Activated CD4-positive, alpha-beta T cell treated with anti-CD3 and anti-CD28 coated beads, Interleukin-2, Interleukin-6, amounts not matched to agents 100 ng/mL and 50 ng/mL, durations not matched to agents 16 hours and 8 hours (primary cell): ENCODE measurements around the gene COX14.
A peak's percentile ranks its signal among the peaks of the same experiment; 100 is the strongest.
"Not testable (repeated sequence)": the region's sequence is repeated elsewhere in the genome, so short reads cannot be mapped to it uniquely, and the experiment has no call there.

Source experiments
- DNase-seq: peaks from one replicate; pipeline ENCODE4 v3.0.0-alpha.2; 2020

The COX14 gene

DNA sequence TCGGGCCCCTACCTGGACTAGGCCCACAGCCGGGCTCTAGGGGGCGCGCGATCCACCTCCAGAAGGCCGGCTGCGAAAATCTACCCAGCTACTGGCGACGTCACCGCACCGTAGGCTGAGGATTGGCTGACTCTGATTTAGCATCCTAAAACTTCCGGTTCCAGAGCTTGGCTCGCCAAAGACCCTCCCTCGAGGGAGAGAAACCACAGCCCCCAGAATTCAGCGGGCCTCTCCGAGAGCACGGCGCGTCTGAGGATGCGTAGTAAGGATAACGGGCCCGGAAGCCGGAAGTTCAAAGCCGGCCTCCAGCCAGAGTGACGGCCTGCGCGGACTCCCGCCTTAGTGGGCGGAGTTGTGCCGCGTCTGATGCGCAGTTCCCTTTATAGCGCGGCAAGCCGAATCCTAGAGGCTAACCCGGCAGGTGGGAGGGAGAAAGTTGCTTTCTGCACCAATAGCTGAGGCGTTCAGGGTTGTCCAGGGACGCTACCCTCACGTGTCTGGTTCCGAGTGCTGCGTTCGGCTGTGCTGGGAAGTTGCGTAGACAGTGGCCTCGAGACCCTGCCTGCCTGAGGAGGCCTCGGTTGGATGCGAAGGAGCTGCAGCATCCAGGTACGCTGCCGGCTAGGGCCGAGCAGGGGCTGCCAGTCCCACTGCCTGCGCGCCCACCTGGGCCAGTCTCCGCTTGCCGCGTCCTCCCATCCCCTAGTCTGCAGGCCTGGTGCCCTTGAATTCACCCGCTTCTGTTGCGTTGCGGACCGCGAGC lies at the start of gene COX14:
Gene COX14 (plus strand): TSS at position 544 of the 763 bp plus-strand sequence. CDS start 7,808 bp downstream, outside the sequence.
- DNase-seq: peak; percentile 99

DNA sequence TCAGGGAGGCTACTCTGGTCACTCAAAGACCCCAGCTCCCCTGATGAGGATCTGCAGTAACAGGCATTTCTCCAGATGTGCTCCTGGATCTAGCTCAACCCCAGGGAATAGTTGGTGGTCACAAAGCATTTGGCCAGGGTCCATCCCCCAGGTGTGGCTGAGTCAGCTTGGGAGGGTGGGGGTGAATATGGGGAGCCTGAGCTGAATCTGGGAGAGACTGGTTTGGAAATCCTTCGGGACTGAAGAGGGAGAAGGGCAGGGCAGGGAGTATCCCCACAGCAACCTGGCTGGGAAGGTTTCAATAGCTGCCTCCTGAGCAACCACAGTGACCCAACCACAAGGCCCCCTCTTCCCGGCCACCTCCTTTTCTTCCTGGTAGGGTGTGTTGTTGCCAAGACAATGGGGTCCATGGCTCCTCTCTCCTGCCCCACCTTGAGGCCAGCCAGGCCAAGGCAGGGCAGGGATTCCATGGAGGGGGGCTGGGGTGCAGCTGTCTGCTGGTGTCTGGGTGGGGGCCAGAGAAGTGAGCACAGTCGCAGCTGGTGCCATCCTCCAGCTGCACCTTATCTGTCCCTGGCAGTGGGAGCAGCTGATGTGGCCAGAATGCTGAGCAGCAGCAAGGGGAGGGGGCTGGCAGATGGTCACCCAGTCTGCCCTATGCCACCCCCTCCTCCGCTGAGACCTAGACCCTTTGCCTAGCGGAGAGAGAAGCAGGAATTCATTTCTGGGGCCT lies 49.1 kb upstream of the COX14 start:
- DNase-seq: no peak

DNA sequence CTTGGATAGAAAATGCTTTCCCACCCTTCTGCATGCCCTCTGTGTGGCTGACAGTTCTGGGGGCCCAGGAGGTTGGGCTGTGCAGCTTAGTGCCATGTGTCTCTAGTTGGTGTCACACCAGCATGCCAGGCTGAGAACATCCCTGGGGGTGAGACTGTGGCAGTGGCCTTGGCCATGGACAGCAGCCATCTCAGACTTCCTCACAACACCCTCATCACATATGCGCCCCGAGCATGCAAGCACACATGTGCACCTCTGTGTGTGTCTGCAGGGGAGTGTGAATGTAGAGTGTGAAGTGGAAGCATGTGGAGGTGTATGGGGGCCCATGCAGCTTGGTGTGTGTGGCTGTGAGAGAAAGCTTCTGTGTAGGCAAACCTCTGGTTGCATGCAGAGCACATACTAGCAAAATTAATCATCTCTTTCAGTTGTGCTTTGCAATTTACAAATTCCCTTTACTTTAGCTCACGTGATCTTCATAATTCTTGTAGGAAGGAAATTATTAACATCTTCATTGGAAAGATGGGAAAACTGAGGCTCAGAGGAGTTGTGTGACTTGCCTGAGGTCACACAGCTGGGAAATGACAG lies 46.2 kb upstream of the COX14 start:
- no peak for DNase-seq

DNA sequence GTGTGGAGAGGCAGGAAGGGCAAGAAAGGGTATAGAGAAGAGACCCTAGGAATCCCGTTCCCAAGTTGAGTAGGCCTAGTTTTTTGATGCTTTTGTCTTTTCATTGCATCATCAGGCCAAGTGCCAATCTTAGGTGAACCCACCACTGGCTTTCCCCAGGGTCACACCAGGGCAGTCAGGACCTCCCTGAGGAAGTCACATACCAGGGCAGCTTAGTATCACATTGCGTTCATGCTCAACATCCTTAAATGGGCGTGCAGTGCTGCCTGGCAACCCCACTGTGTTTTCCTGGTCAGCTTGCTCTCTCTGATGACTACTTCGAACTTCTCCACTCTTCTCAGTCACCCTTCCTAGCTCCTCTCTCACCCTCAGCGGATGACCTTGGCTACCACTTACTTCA lies 45.6 kb upstream of the COX14 start:
- DNase-seq: no peak

DNA sequence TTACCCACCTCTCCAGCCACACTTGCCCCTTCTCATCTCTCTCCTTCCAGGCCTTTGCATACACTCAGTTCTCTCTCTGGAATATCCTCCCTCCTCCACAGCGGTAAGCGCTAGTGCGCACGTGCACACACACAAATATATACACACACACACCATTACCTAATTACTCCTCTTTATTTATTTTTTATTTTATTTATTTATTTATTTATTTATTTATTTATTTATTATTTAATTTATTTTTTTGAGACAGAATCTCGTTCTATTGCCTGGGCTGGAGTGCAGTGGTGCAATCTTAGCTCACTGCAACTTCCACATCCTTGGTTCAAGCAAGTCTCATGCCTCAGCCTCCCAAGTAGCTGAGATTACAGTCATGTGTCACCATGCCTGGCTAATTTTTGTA lies 43.0 kb upstream of the COX14 start:
- no peak for DNase-seq

DNA sequence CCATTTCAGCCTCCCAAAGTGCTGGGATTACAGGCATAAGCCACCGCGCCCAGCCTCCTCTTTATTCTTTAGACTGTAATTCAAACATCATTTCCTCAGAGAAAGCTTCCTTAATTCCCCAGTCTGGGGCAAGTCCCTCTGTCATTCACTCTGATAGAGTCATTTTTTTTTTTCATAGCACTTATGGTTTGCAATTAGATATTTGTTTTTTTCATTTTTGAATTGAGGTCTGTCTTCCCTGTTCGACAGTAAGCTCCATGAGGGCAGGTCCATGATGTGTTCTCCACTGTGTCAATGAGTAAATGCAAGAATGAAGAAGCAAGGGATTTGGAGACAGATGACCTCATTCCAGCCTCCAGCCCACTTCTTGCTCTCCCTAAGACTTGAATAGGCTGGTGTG lies 42.5 kb upstream of the COX14 start:
- DNase-seq: no peak

DNA sequence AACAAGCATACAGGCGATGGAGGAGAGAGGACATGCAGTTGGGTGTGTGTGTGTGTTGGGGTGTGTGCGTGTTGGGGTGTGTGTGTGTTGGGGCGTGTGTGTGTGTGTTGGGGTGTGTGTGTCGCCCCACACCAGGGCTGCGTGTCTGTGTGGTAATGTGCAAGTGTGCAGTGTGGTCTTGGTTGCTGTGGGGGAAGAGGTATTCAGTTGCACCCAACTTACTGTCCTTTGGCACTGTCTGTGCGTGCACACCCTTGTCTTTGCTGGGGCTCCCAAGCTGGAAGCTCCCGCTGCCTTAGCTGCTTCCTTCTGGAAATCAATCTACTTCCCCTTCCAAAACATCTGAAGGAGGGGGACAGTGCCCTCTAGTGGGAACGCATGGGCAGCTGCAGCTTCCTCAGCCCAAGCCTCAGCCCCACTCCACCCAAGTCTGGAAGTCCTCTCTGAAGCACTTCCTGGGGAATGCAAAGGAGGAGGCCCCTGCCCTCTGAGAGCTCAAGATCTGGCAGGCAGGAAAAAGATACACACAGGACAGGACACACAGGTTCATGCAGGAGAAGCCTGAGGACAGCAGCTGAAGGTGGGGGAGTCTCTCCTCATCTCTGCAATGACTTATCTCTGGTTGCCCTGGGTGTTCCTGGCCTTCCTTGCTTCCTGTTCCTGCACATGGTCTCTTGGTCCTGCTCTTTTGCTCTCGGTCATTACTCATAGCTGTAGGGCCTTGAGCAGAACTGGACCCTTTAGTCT lies 41.5 kb upstream of the COX14 start:
- DNase-seq: peak; percentile 76

DNA sequence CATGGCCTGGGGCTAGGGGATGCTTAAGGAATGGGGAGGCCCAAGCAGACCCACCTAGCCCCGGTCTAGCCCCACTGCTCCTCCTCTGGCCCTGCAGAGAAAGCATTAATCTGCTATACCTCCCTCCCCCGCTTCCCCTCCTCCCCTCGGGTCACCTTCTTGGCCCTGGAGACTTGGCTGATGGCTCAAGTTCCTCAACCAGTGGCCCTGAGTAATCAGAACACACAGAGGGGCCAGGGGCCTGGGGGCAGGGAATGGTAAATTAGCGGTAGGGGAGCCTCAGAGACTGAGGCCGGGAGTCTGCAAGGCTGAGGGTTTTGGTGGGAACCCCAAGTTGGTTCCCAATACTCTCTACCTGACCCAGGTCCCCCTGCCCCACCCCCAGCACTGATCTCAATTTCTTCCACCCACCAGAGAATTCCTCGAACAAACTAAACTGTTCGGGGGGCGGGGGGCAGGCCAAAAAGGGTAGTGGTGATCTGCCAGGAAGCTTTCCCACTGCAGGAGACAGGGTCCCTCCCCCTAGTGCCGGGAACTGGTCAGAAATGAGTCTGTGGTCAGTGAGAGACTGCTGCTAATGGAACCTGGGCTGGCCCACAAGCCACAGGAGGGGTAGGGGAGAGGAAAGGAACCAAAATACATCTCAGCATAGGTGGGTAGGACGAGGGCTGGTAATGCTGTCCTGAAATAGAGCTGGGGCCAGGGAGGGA lies 39.7 kb upstream of the COX14 start:
- DNase-seq: no peak

DNA sequence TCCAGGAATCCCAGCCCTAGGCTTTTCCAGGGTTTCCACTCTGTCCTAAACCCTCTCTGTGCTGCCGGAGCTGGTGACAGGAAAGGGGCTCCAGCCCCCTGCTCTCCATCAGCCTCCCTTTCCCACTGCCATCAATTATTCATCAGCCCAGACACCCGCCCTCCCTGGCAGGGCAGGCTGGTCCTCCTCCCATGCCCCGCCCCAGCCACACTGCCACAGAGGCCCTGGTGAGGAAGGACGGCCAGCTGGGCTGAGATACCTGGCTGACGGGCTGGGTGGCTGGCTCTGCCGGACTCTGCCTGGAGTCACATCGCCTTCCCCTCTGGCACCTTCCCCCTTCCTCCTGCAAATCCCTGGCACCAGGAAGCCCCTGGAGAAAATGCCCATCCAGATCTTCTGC lies 38.8 kb upstream of the COX14 start:
- no peak for DNase-seq

DNA sequence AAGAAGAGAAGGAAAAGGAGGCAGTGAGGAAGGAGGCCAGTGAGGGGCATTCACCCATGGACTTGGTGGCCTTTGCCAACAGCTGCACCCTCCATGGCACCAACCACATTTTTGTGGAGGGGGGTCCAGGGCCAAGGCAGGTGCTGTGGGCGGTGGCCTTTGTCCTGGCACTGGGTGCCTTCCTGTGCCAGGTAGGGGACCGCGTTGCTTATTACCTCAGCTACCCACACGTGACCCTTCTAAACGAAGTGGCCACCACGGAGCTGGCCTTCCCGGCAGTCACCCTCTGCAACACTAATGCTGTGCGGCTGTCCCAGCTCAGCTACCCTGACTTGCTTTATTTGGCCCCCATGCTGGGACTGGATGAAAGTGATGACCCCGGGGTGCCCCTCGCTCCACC lies 38.3 kb upstream of the COX14 start:
- DNase-seq: no peak

DNA sequence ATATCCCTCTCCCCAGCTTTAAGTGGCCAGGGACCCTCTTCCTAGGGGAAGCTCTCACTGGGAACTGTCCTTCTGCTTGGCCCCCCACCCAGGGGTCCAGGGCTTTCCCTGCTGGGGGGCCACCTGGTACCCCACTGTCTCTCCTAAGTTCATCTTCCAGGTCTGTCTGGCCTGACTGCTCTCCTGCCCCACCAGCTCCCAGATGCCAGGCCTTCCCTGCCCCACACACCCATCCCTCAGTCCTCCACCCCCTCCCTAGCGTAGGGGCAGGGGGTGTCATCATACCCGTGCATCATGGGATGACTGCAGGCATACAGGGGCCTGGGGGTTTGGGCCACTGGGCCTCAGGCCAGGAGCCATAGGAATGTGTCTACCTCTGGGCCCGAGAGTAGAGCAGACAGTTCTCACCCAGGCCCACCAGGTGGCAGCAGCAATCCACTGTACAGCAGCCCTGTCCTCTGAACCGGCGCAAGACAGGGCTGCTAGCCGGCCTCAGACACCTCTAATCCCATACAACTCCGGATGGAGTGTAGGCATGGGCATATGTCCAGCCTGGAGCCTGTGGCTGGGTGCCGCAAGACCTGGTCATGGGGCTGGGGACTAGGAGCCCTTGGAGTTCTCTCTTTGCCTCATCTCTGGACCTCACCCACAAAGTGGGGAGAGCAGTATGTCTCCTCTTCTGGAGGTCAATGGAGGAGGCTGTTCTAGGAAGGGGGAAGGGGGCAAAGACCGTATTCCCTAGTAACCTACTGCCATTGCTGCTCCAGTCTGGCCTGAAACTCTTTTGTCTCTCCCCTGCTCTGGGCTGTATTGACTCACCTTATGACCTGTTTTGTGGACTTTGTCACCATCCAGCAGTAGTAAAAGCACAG lies 36.9 kb upstream of the COX14 start:
- DNase-seq: peak; percentile 88

DNA sequence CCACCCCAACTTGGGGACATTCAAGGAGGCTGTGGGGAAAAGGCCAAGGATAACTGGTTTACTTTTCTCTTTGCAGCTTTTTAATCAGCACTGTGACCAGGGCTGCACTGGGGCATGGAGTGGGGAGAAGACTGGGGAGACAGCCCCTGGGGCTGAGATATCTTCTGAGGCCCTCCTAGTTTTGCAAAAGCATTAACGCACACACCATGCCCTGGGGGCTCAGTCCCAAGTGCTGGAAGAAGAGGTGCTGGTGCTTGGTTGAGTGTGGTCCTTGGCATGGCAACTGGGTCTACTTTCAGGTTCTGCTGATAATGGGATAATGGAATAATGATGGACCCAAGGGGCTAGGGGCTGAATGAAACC lies 36.2 kb upstream of the COX14 start:
- no peak for DNase-seq

DNA sequence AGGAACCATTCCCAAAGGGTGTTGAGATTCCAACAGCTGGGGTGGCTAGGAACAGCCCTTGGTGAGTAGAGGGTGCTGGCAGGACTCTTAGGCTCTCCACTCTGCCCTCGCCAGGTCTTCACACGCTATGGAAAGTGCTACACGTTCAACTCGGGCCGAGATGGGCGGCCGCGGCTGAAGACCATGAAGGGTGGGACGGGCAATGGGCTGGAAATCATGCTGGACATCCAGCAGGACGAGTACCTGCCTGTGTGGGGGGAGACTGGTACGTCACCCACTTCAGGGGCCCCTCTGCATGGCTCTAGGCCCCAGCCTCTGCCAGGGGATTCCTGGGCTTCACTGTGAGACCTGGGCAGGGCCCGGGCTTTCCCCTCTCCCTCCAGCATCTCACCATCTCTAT lies 34.9 kb upstream of the COX14 start:
- DNase-seq: no peak

DNA sequence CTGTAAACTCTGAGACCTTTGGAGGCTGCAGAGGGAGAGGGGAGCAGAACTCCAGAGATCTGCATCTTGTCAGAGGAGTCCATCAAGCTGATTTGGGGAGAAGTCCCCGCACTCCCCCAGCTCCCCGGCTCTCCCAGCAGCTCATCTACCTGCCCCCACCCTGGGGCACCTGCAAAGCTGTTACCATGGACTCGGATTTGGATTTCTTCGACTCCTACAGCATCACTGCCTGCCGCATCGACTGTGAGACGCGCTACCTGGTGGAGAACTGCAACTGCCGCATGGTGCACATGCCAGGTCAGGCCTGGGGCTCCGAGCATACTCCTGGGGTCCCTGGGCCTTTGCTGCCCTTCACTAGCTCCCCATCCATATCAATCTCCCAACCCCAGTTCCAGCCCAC lies 33.8 kb upstream of the COX14 start:
- DNase-seq: no peak

DNA sequence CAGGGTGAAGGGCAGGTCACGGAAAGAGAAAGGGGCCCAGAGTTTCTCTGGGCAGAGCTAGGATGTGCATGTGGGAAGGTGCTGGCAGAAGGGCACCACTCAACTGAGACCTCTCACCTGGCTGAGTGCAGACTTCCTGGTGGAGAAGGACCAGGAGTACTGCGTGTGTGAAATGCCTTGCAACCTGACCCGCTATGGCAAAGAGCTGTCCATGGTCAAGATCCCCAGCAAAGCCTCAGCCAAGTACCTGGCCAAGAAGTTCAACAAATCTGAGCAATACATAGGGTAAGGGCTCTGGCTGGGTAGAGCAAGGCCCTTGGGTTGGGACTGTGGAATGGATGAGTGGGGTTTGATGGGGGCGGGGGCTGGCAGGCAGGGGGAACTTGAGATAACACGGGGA lies 32.3 kb upstream of the COX14 start:
- DNase-seq: no peak

DNA sequence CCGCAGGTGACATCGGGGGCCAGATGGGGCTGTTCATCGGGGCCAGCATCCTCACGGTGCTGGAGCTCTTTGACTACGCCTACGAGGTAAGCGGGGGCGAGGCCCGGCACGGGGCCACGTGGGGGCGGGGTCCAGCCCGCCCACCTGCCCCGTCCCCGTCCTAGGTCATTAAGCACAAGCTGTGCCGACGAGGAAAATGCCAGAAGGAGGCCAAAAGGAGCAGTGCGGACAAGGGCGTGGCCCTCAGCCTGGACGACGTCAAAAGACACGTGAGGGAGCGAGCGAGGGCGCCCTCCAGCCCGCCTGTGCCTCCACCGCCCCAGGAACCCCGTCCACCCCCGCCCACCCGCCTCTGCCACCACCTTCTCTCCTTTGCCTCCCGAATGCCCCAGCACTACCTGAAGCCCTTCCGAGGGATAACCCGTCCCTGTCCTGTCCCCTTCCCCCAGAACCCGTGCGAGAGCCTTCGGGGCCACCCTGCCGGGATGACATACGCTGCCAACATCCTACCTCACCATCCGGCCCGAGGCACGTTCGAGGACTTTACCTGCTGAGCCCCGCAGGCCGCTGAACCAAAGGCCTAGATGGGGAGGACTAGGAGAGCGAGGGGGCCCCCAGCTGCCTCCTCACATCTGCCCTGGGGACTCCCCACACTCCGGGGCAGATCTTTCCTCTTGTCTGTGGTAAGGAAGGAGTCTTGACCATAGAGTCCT lies 30.8 kb upstream of the COX14 start:
- DNase-seq: no peak

DNA sequence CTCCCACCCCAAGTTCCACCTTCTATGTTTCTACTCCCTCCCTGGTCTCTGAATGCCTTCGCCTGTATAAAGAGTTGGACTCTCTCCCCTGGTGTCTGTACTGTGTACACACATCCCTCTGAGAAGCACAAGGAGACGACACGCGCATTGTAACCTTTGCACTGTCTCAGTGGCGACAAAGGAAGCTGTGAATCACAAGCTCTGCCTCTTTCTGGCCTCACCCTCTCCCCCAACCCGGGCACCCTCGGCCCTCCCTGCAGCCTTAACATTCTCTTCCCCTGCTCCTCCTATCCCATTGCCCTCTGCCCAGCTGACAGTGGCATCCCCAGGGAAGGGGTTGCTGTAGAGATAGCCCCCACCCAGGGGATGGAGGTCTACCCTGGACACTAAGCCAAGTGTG lies 29.4 kb upstream of the COX14 start:
- no peak for DNase-seq

DNA sequence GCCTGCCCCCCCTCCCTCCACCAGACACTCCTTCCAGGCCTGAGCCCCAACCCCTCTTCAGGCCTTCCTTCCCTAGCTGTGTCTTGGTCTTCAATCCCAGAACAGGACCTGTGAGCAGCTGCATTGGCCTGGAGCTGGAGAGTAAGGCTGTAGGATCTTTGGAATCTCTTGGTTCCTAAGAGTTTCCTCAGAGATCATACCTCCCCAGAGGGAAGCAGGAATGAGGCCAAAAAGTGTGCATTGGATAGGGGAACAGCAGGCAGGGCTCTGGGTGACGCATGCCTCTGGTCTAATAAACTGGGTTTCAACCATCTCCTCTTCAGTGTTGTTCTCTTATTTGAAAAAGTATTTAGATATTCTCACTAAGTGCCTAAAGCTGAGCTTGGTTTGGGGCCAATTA lies 28.7 kb upstream of the COX14 start:
- no peak for DNase-seq

DNA sequence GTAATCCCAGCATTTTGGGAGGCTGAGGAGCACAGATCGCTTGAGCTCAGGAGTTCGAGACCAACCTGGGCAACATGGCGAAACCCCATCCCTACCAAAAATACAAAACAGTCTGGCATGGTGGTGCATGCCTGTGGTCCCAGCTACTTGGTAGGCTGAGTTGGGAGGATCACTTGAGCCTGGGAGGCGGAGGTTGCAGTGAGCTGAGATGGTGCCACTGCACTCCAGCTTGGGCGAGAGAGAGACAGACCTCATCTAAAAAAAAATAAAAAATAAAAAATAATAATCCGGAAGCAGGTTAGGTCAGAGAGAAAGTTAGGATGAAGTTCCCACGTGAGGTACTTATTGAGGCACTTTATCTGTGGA lies 27.6 kb upstream of the COX14 start:
- not testable (repeated sequence) for DNase-seq

DNA sequence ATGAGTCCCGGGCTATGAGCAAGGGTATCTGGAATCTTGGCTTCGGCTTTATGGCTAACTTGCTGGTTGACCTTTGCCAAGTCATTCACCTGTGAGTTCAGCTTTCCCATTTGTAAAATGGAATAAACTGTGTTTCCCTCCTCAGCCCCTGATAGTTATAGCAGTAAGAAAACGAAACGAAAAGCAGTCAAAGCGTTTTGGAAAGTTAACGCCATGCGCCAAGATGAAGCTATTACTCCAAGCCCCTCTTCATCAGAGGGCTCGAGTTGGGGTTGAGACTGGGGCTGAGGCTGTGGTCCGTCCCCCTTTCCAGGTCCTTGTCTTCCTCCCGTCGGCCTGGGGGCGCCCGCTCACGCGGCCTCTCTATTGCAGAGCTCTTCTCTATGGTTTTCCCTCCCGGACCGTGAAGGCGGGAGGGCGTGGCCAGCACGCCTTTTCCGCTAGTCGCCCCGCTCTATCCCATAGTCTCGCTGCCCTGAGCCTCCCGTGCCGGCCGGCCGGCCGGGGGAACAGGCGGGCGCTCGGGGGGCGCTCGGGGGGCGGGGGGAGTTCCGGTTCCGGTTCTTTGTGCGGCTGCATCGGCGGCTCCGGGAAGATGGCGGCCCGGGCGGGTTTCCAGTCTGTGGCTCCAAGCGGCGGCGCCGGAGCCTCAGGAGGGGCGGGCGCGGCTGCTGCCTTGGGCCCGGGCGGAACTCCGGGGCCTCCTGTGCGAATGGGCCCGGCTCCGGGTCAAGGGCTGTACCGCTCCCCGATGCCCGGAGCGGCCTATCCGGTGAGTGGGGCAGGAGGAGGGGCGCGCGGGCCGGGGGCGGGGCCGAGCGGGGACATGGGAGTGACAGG lies 27.0 kb upstream of the COX14 start, which contains the start of gene SMARCD1:
Gene SMARCD1 (plus strand): TSS at position 568 of the 840 bp plus-strand sequence. CDS start 28 bp downstream, at position 596.
- peak; percentile 95 for DNase-seq
